Psoas muscle (tissue), 8 donors: ENCODE measurements around the gene DMRT3. TPM values are rescaled to one million over a fixed set of nuclear protein-coding genes. Genes with fewer than 3 reads are reported as not detected.

Source experiments
- ATAC-seq, 4 donors: fragments of 200-7000 bp; cut with Tn5 transposase; one replicate each; pipeline ENCODE4 v1.9.1; 2020; ENCODE audit warnings: moderate library complexity in 3 of 4, mild to moderate bottlenecking in 2 of 4
- DNase-seq, 2 donors: peaks; one replicate each; pipeline ENCODE4 v3.0.0-alpha.2; 2020
- H3K27ac ChIP-seq: fragments of 200-600 bp; one replicate; pipeline ENCODE4 v1.8.0; 2022
- H3K27me3 ChIP-seq, 3 donors: fragments of 200-600 bp in 1 of 3; one replicate each; pipeline versions ENCODE4 v1.6.1 to v1.8.0; 2013 to 2022; ENCODE audit warnings: low read length in 2 of 3, mild to moderate bottlenecking in 2 of 3, moderate library complexity in 1 of 3; ENCODE audit not compliant: insufficient read depth in 3 of 3
- H3K36me3 ChIP-seq, 2 donors: fragments of 200-600 bp in 1 of 2; one replicate each; pipeline versions ENCODE4 v1.6.1 to v1.8.0; 2013 to 2022; ENCODE audit warnings: low read depth in 1 of 2, mild to moderate bottlenecking in 1 of 2, moderate library complexity in 1 of 2; ENCODE audit not compliant: insufficient read depth in 1 of 2
- H3K4me1 ChIP-seq: fragments of 200-600 bp; one replicate; pipeline ENCODE4 v1.8.0; 2022
- H3K4me3 ChIP-seq: fragments of 200-600 bp; one replicate; pipeline ENCODE4 v1.8.0; 2022; ENCODE audit warnings: mild to moderate bottlenecking
- H3K9me3 ChIP-seq: fragments of 200-600 bp; one replicate; pipeline ENCODE4 v1.8.0; 2022
- CTCF ChIP-seq: fragments of 200-600 bp; IDR thresholded peaks from one replicate; pipeline ENCODE4 v1.8.0; 2022; ENCODE audit warnings: antibody characterized with exemption
- WGBS, 3 donors: extraction: QIAGEN DNeasy Blood & Tissue Kit; methylation state at CpG; one replicate each; pipeline versions ENCODE4 v1.1.6 to v1.1.7; 2013; 5-methylcytosine and 5-hydroxymethylcytosine counted together
- intact Hi-C, 2 donors: fragments of 100-400 bp; cut with DNase I; formaldehyde crosslinking; loops; one replicate each; pipeline versions ENCODE4 v1.11.0 to v1.14.2; 2022
- polyA plus RNA-seq, 3 donors: library from polyadenylated mRNA; stranded (reverse); fragments of 200-250 nt; gene quantifications; one replicate each; pipeline ENCODE4 v1.2.3, GENCODE V29; 2013
- total RNA-seq, 4 donors: library from RNA; stranded (reverse); fragmentation: NEBNext Ultra II Directional in 2 of 4; extraction: Animal tissue kit (Norgen Biotek cat#: 25700) in 2 of 4; gene quantifications; one replicate each; pipeline versions ENCODE4 v1.2.1 to v1.2.4, GENCODE V29; 2021 to 2023
- donor health status: healthy with polysubstance abuse.
- donor health status: DM: no; HTN: no; CAD: no; lungs with moderate emphysema.
- donor health status: Bipolar disorder and iron deficiency.
- donor health status: healthy.
- donor health status: DM: yes; HTN: yes; CAD: no.
- donor health status: DM: no; HTN: no; CAD: no.
- donor health status: DM: no; HTN: no; CAD: no.
- donor health status: DM: yes; HTN: yes; CAD: no.

The DMRT3 gene
- total and polyA plus RNA-seq, 7 donors: 0.03 to 0.44 (median 0.12) TPM; not detected in 1

- WGBS, 3 donors: 29 to 47% (median 32%) methylated on average over 14 of the region's 14 CpGs
- H3K4me3 ChIP-seq: no peak overlapping the region
- peaks cover 0 to 14% (median 3%) of the 10 kb centered on the region in 3 donors for H3K27me3 ChIP-seq
- ATAC-seq (no peak), DNase-seq (no peak)
- intact Hi-C loops: no loop called here
- TF ChIP-seq CTCF: no peak
- no peak overlapping the region for H3K27ac ChIP-seq
- no peaks in the 10 kb centered on the region for H3K4me1 ChIP-seq
- H3K36me3 ChIP-seq: no peaks in the 10 kb centered on the region
- H3K9me3 ChIP-seq: no peaks in the 10 kb centered on the region
Measured at GRCh38 chr9:1031951-1032601, 55.6 kb downstream of the DMRT3 start.

GRCh38 chr9:1034271-1034670 lies 57.8 kb downstream of the DMRT3 start:
- H3K9me3 ChIP-seq: no peaks in the 10 kb centered on the region
- ATAC-seq: no peak
- no peak for DNase-seq
- TF ChIP-seq CTCF: no peak
- intact Hi-C loops: no loop called here
- no peak overlapping the region for H3K4me3 ChIP-seq
- H3K27me3 ChIP-seq: peaks cover 0 to 19% (median 3%) of the 10 kb centered on the region in 3 donors
- WGBS, 3 donors: 54 to 65% (median 63%) methylated on average over 3 of the region's 3 CpGs
- no peak overlapping the region for H3K27ac ChIP-seq
- no peaks in the 10 kb centered on the region for H3K36me3 ChIP-seq
- no peaks in the 10 kb centered on the region for H3K4me1 ChIP-seq

- no peak for DNase-seq
- H3K27me3 ChIP-seq: peaks cover 4 to 59% (median 8%) of the 10 kb centered on the region in 3 donors
- intact Hi-C loops: no loop called here
Measured at GRCh38 chr9:1039589-1039988, 63.1 kb downstream of the DMRT3 start.

More at GRCh38 chr9:1039589-1039988, 63.1 kb downstream of the DMRT3 start:
- 62 to 79% (median 75%) methylated on average over 4 of the region's 4 CpGs for whole genome bisulfite sequencing, 3 donors
- Histone ChIP-seq H3K27ac (no peak overlapping the region), H3K9me3 (no peaks in the 10 kb centered on the region), H3K4me1 (peaks cover 4% of the 10 kb centered on the region), H3K4me3 (no peak overlapping the region), H3K36me3 (no peaks in the 10 kb centered on the region)
- no peak for TF ChIP-seq CTCF
- no peak for ATAC-seq

Other genes with a start within 250 kb of the DMRT3 start
- gene DMRT1, start 135.0 kb upstream of the DMRT3 start, total RNA-seq: not detected
- not detected for gene DMRT1, start 135.0 kb upstream of the DMRT3 start, polyA plus RNA-seq
- gene DMRT2, start 73.7 kb downstream of the DMRT3 start, total RNA-seq: 1 to 10 TPM in 2 of 4 donors, under 1 TPM in 2; 0.43 to 3.9 (median 1.2) TPM
- 1 to 10 TPM; 1.5 to 6.8 (median 2.7) TPM for gene DMRT2, start 73.7 kb downstream of the DMRT3 start, polyA plus RNA-seq